Neural progenitor cell (in vitro differentiated cells): ENCODE data around the gene SGO1.

Source experiments
- EZH2 ChIP-seq: fragments of 200-600 bp; sonication (generic); IDR thresholded peaks from 2 replicates; pipeline ENCODE4 v1.6.1; 2017; ENCODE audit warnings: antibody characterized with exemption, mild to moderate bottlenecking, moderate library complexity
- EZH2phosphoT487 ChIP-seq: fragments of 200-600 bp; sonication (generic); IDR thresholded peaks from 2 replicates; pipeline ENCODE4 v1.6.1; 2017; ENCODE audit warnings: antibody characterized with exemption
- TF ChIP-seq, protein P1 (sequence below): fragments of 200-600 bp; sonication (generic); IDR thresholded peaks from 2 replicates; pipeline ENCODE4 v1.5.1; 2017; ENCODE audit warnings: antibody characterized with exemption, mild to moderate bottlenecking

GRCh38 chr3:20121088-20121487 lies 64.9 kb downstream of the SGO1 start:
- TF ChIP-seq, protein P1, sequence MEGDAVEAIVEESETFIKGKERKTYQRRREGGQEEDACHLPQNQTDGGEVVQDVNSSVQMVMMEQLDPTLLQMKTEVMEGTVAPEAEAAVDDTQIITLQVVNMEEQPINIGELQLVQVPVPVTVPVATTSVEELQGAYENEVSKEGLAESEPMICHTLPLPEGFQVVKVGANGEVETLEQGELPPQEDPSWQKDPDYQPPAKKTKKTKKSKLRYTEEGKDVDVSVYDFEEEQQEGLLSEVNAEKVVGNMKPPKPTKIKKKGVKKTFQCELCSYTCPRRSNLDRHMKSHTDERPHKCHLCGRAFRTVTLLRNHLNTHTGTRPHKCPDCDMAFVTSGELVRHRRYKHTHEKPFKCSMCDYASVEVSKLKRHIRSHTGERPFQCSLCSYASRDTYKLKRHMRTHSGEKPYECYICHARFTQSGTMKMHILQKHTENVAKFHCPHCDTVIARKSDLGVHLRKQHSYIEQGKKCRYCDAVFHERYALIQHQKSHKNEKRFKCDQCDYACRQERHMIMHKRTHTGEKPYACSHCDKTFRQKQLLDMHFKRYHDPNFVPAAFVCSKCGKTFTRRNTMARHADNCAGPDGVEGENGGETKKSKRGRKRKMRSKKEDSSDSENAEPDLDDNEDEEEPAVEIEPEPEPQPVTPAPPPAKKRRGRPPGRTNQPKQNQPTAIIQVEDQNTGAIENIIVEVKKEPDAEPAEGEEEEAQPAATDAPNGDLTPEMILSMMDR = no peak
- TF ChIP-seq EZH2phosphoT487 (no peak), EZH2 (no peak)
